ENCODE measurements around the gene AKAP12. TPM values are rescaled to one million over a fixed set of nuclear protein-coding genes. Genes with fewer than 3 reads are reported as not detected.
"Not testable (repeated sequence)": the region's sequence is repeated elsewhere in the genome, so short reads cannot be mapped to it uniquely, and the experiment has no call there.

The AKAP12 gene
- total RNA-seq, 1 experiment from 2014 or later = 90.0 TPM

DNA sequence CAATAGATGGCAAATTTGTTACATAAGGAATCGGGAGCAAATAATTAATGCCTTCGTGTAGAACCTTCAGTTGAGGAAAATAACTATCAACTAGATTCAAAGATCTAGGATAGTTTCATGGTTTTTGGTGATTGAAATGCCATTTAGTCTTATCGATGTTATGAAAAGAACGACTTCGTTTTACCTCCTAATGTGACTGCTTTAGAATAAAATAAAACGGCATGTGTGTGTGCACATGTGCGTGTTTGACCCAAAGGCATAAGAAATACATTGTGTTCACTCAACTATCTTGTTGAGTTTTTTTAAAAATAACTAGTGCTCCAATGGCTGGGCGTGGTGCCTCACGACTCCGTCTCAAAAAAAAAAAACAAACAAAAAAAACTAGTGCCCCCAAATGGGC lies 114.0 kb downstream of the AKAP12 start (continued):
- TF ChIP-seq, protein P1, sequence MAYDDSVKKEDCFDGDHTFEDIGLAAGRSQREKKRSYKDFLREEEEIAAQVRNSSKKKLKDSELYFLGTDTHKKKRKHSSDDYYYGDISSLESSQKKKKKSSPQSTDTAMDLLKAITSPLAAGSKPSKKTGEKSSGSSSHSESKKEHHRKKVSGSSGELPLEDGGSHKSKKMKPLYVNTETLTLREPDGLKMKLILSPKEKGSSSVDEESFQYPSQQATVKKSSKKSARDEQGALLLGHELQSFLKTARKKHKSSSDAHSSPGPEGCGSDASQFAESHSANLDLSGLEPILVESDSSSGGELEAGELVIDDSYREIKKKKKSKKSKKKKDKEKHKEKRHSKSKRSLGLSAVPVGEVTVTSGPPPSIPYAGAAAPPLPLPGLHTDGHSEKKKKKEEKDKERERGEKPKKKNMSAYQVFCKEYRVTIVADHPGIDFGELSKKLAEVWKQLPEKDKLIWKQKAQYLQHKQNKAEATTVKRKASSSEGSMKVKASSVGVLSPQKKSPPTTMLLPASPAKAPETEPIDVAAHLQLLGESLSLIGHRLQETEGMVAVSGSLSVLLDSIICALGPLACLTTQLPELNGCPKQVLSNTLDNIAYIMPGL (CRISPR knock-in tag; IDR thresholded peaks at IDR 0.05) = no peak
- TF ChIP-seq NFE2L1 (CRISPR knock-in tag; IDR thresholded peaks at IDR 0.05) (no peak), NR3C1 (CRISPR knock-in tag; conservative IDR thresholded peaks at IDR 0.05; ENCODE audit: low read depth) (no peak), HMGA2 (CRISPR knock-in tag; IDR thresholded peaks at IDR 0.05) (no peak)

DNA sequence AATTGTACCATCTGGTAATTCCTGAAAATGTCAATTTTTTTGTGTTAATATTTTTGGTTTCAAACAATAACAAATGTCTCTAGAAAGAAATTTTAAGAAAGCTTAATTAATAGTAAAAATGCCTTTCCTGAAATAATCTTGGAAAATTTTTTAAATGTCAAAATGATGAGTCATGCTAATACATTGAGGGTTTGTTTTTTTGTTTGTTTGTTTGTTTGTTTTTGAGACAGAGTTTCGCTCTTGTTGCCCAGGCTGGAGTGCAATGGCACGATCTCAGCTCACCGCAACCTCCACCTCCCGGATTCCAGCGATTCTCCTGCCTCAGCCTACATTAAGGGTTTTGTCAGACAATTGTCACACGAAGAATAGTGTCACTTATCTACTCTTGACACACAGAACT lies 117.2 kb downstream of the AKAP12 start:
- H3K27me3 Mint-ChIP-seq (ENCODE audit: low read depth); DNase-seq (ENCODE audit: low spot score); H3K36me3 Mint-ChIP-seq; H3K27ac Mint-ChIP-seq; POLR2A ChIA-PET; H3K4me1 Mint-ChIP-seq; H3K9me3 Mint-ChIP-seq; H3K4me3 Mint-ChIP-seq; ATAC-seq: not testable (repeated sequence)
- CTCF ChIA-PET = interaction anchor here (0.7 kb wide), 1 partner anchor 819 kb away, joined by 5 read pairs; no protein-coding TSS in a partner anchor

DNA sequence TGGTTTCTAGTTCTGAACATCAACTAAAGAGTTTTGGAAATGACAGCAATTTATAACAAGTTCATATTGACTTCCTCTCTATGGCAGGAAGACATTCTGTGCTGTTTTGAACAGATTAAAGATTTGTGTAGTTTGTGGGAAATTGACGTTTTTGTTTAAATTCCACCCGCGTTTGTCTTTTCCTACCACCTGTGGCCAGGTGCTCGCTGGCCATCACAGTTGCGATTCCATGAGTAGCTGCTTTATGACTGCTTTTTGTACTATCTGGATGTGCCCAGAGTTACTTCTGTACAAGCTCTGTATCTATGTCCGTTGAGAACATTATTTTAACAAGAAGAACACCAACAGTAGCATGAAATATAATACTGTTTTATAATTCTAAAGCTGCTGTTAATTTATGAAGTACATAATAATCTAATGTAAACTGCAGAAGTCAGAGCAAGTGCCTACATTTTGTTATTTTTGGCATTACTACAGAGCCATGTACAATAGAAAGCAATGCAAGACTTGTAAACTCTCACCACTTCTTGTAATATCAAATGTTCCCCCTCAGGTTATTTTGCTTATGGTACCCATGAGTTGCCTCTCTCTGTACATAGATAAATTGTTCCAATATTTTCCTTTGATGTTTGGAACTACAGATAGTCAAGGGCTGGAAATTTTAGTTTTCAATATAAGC lies 118.1 kb downstream of the AKAP12 start:
- TF ChIP-seq, protein P2, sequence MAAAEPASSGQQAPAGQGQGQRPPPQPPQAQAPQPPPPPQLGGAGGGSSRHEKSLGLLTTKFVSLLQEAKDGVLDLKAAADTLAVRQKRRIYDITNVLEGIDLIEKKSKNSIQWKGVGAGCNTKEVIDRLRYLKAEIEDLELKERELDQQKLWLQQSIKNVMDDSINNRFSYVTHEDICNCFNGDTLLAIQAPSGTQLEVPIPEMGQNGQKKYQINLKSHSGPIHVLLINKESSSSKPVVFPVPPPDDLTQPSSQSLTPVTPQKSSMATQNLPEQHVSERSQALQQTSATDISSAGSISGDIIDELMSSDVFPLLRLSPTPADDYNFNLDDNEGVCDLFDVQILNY (CRISPR knock-in tag; IDR thresholded peaks at IDR 0.05) = no peak
- TF ChIP-seq ATF1 (CRISPR knock-in tag; IDR thresholded peaks at IDR 0.05) (no peak), TCF7 (CRISPR knock-in tag; IDR thresholded peaks at IDR 0.05; ENCODE audit: low read depth) (no peak), MYBL2 (CRISPR knock-in tag; IDR thresholded peaks at IDR 0.05) (no peak), JUN (CRISPR knock-in tag; IDR thresholded peaks at IDR 0.05) (no peak), ZNF671 (CRISPR knock-in tag; IDR thresholded peaks at IDR 0.05) (no peak), OVOL2 (CRISPR knock-in tag; IDR thresholded peaks at IDR 0.05; ENCODE audit: borderline replicate concordance) (no peak), ZNF396 (CRISPR knock-in tag; IDR thresholded peaks at IDR 0.05; ENCODE audit: borderline replicate concordance) (no peak), TEAD4 (CRISPR knock-in tag; IDR thresholded peaks at IDR 0.05) (no peak), IRF2 (CRISPR knock-in tag; IDR thresholded peaks at IDR 0.05; ENCODE audit: borderline replicate concordance, low read depth) (no peak), SMAD3 (CRISPR knock-in tag; IDR thresholded peaks at IDR 0.05; ENCODE audit: borderline replicate concordance) (no peak), ZNF219 (CRISPR knock-in tag; IDR thresholded peaks at IDR 0.05; ENCODE audit: borderline replicate concordance) (no peak), ZNF416 (CRISPR knock-in tag; IDR thresholded peaks at IDR 0.05) (no peak), ETV6 (CRISPR knock-in tag; IDR thresholded peaks at IDR 0.05) (no peak)
- TF ChIP-seq, protein P3, sequence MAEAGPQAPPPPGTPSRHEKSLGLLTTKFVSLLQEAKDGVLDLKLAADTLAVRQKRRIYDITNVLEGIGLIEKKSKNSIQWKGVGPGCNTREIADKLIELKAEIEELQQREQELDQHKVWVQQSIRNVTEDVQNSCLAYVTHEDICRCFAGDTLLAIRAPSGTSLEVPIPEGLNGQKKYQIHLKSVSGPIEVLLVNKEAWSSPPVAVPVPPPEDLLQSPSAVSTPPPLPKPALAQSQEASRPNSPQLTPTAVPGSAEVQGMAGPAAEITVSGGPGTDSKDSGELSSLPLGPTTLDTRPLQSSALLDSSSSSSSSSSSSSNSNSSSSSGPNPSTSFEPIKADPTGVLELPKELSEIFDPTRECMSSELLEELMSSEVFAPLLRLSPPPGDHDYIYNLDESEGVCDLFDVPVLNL (CRISPR knock-in tag; IDR thresholded peaks at IDR 0.05; ENCODE audit: borderline replicate concordance, low read depth) = no peak
- TF ChIP-seq, protein P4, sequence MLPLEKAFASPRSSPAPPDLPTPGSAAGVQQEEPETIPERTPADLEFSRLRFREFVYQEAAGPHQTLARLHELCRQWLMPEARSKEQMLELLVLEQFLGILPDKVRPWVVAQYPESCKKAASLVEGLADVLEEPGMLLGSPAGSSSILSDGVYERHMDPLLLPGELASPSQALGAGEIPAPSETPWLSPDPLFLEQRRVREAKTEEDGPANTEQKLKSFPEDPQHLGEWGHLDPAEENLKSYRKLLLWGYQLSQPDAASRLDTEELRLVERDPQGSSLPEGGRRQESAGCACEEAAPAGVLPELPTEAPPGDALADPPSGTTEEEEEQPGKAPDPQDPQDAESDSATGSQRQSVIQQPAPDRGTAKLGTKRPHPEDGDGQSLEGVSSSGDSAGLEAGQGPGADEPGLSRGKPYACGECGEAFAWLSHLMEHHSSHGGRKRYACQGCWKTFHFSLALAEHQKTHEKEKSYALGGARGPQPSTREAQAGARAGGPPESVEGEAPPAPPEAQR (CRISPR knock-in tag; IDR thresholded peaks at IDR 0.05) = no peak
- TF ChIP-seq, protein P5, sequence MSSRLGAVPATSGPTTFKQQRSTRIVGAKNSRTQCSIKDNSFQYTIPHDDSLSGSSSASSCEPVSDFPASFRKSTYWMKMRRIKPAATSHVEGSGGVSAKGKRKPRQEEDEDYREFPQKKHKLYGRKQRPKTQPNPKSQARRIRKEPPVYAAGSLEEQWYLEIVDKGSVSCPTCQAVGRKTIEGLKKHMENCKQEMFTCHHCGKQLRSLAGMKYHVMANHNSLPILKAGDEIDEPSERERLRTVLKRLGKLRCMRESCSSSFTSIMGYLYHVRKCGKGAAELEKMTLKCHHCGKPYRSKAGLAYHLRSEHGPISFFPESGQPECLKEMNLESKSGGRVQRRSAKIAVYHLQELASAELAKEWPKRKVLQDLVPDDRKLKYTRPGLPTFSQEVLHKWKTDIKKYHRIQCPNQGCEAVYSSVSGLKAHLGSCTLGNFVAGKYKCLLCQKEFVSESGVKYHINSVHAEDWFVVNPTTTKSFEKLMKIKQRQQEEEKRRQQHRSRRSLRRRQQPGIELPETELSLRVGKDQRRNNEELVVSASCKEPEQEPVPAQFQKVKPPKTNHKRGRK (CRISPR knock-in tag; IDR thresholded peaks at IDR 0.05; ENCODE audit: borderline replicate concordance) = no peak
- TF ChIP-seq, protein P6, sequence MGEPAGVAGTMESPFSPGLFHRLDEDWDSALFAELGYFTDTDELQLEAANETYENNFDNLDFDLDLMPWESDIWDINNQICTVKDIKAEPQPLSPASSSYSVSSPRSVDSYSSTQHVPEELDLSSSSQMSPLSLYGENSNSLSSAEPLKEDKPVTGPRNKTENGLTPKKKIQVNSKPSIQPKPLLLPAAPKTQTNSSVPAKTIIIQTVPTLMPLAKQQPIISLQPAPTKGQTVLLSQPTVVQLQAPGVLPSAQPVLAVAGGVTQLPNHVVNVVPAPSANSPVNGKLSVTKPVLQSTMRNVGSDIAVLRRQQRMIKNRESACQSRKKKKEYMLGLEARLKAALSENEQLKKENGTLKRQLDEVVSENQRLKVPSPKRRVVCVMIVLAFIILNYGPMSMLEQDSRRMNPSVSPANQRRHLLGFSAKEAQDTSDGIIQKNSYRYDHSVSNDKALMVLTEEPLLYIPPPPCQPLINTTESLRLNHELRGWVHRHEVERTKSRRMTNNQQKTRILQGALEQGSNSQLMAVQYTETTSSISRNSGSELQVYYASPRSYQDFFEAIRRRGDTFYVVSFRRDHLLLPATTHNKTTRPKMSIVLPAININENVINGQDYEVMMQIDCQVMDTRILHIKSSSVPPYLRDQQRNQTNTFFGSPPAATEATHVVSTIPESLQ (CRISPR knock-in tag; IDR thresholded peaks at IDR 0.05) = no peak
- TF ChIP-seq, protein P7, sequence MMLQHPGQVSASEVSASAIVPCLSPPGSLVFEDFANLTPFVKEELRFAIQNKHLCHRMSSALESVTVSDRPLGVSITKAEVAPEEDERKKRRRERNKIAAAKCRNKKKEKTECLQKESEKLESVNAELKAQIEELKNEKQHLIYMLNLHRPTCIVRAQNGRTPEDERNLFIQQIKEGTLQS (CRISPR knock-in tag; conservative IDR thresholded peaks at IDR 0.05) = no peak
- H3K9me3 Mint-ChIP-seq = no peaks in the 10 kb centered on the region
- H3K4me1 Mint-ChIP-seq = peaks cover 2% of the 10 kb centered on the region; the same call in 1 of the 2 replicates
- H3K27ac Mint-ChIP-seq = peak overlapping the region; percentile 63; the same call in 1 of the 2 replicates
- no peak overlapping the region for H3K4me3 Mint-ChIP-seq
- peaks cover 7% of the 10 kb centered on the region; the same call in 1 of the 2 replicates for H3K36me3 Mint-ChIP-seq
- CTCF ChIA-PET = interaction anchor here (0.7 to 0.8 kb wide), 2 partner anchors 33 to 820 kb away, joined by 3 to 5 read pairs; no protein-coding TSS in a partner anchor
- H3K27me3 Mint-ChIP-seq (ENCODE audit: low read depth) = no peaks in the 10 kb centered on the region
- DNase-seq (ENCODE audit: low spot score) = no peak
- ATAC-seq = no peak
- POLR2A ChIA-PET = no interaction called here

Measured in WTC11 (cell line).